GM23248 (cell line): ENCODE data around the gene ZMIZ1. TPM values are rescaled to one million over a fixed set of nuclear protein-coding genes. Genes with fewer than 3 reads are reported as not detected.

ENCODE experiments used
- DNase-seq: peaks from one replicate; pipeline ENCODE4 v3.0.0-alpha.2; 2015
- H2AFZ ChIP-seq: fragments of 200-600 bp; sonication (generic); 2 replicates; pipeline ENCODE4 v1.6.1; 2016; ENCODE audit warnings: antibody characterized with exemption
- H3F3A ChIP-seq: fragments of 200-600 bp; sonication (generic); 2 replicates; pipeline ENCODE4 v1.6.1; 2016; ENCODE audit warnings: mild to moderate bottlenecking, antibody characterized with exemption, mixed run types; ENCODE audit not compliant: insufficient read depth
- H3K27ac ChIP-seq: fragments of 200-600 bp; sonication (generic); 2 replicates; pipeline ENCODE4 v1.5.1; 2016; ENCODE audit warnings: mild to moderate bottlenecking
- H3K27me3 ChIP-seq: fragments of 200-600 bp; sonication (generic); replicated peaks from 2 replicates; pipeline ENCODE4 v1.6.1; 2016; ENCODE audit warnings: mild to moderate bottlenecking; ENCODE audit not compliant: insufficient read depth
- H3K36me3 ChIP-seq: fragments of 200-600 bp; sonication (generic); 2 replicates; pipeline ENCODE4 v1.6.1; 2016; ENCODE audit warnings: low read depth, mild to moderate bottlenecking
- H3K4me1 ChIP-seq: fragments of 200-600 bp; sonication (generic); 2 replicates; pipeline ENCODE4 v1.6.1; 2016; ENCODE audit warnings: mild to moderate bottlenecking; ENCODE audit not compliant: insufficient read depth
- H3K4me2 ChIP-seq: fragments of 200-600 bp; sonication (generic); one replicate; pipeline ENCODE4 v1.6.1; 2016; ENCODE audit warnings: mild to moderate bottlenecking; ENCODE audit not compliant: unreplicated experiment
- H3K4me3 ChIP-seq: fragments of 200-600 bp; sonication (generic); 2 replicates; pipeline ENCODE4 v1.5.1; 2016; ENCODE audit warnings: mild to moderate bottlenecking
- H3K79me2 ChIP-seq: fragments of 200-600 bp; sonication (generic); 2 replicates; pipeline ENCODE4 v1.6.1; 2016; ENCODE audit warnings: mild to moderate bottlenecking; ENCODE audit not compliant: insufficient read depth
- H3K9ac ChIP-seq: fragments of 200-600 bp; sonication (generic); 2 replicates; pipeline ENCODE4 v1.6.1; 2016; ENCODE audit warnings: mild to moderate bottlenecking
- H3K9me2 ChIP-seq: fragments of 200-600 bp; sonication (generic); 2 replicates; pipeline ENCODE4 v1.6.1; 2016; ENCODE audit warnings: mixed run types, mild to moderate bottlenecking, moderate library complexity; ENCODE audit not compliant: insufficient read depth
- H3K9me3 ChIP-seq: fragments of 200-600 bp; sonication (generic); one replicate; pipeline ENCODE4 v1.6.1; 2017; ENCODE audit warnings: low read depth
- H4K20me1 ChIP-seq: fragments of 200-600 bp; sonication (generic); 2 replicates; pipeline ENCODE4 v1.6.0; 2016; ENCODE audit not compliant: insufficient read depth
- EZH2 ChIP-seq: fragments of 200-600 bp; sonication (generic); IDR thresholded peaks from 2 replicates; pipeline ENCODE4 v1.6.1; 2018; ENCODE audit warnings: antibody characterized with exemption, mild to moderate bottlenecking; ENCODE audit not compliant: insufficient read depth, poor library complexity, severe bottlenecking
- EZH2phosphoT487 ChIP-seq: fragments of 200-600 bp; sonication (generic); IDR thresholded peaks from 2 replicates; pipeline ENCODE4 v1.6.1; 2018; ENCODE audit warnings: antibody characterized with exemption, moderate library complexity, mild to moderate bottlenecking, low read depth; ENCODE audit not compliant: insufficient read depth
- WGBS, 2 experiments: methylation state at CpG; one replicate each; pipeline ENCODE4 v1.1.6; 2015 to 2017; ENCODE audit warnings: low lambda C conversion rate in 2 of 2, low coverage in 1 of 2; ENCODE audit errors: missing lambda C conversion rate in 2 of 2; 5-methylcytosine and 5-hydroxymethylcytosine counted together
- in situ Hi-C: fragments of 300-500 bp; cut with MboI; formaldehyde crosslinking; loops from 2 replicates; pipeline ENCODE4 v1.15.0; 2020
- polyA plus RNA-seq: library from polyadenylated mRNA; unstranded; fragments of >200 nt; fragmentation: Nextera tagmentation; extraction: Ambion mirVana; gene quantifications from 2 replicates; pipeline ENCODE4 v1.2.1, GENCODE V29; 2016
- total RNA-seq: library from RNA; depleted of rRNA; stranded (reverse); fragments of >200 nt; shearing (Covaris generic); gene quantifications from 2 replicates; pipeline ENCODE4 v1.2.3, GENCODE V29; 2014

Gene ZMIZ1
- total and polyA plus RNA-seq, 2 experiments from 2014 or later = 21.9 to 28.4 TPM

GRCh38 chr10:79026806-79027146, 42.0 kb upstream of the ZMIZ1 start:
- H4K20me1 ChIP-seq = no peaks in the 10 kb centered on the region
- in situ Hi-C loops = no loop called here
- H2AFZ ChIP-seq = no peak overlapping the region
- H3K4me2 ChIP-seq = no peak overlapping the region
- no peak for TF ChIP-seq EZH2phosphoT487
- TF ChIP-seq EZH2 = no peak
- DNase-seq = no peak
- no peaks in the 10 kb centered on the region for H3K9me2 ChIP-seq
- no peak overlapping the region for H3K9ac ChIP-seq
- no peak overlapping the region for H3K4me3 ChIP-seq
- no peaks in the 10 kb centered on the region for H3K9me3 ChIP-seq
- WGBS, 2 experiments = 81 to 96% methylated on average over 3 of the region's 3 CpGs
- no peak overlapping the region for H3K27ac ChIP-seq
- H3K36me3 ChIP-seq = no peaks in the 10 kb centered on the region
- H3K79me2 ChIP-seq = no peaks in the 10 kb centered on the region
- H3F3A ChIP-seq = no peaks in the 10 kb centered on the region
- H3K4me1 ChIP-seq = no peaks in the 10 kb centered on the region
- no peaks in the 10 kb centered on the region for H3K27me3 ChIP-seq

GRCh38 chr10:79027147-79028055, 41.4 kb upstream of the ZMIZ1 start:
- TF ChIP-seq EZH2 = no peak
- TF ChIP-seq EZH2phosphoT487 = no peak
- H3K4me3 ChIP-seq = no peak overlapping the region
- no peak for DNase-seq
- no peak overlapping the region for H3K27ac ChIP-seq
- H3K9me2 ChIP-seq = no peaks in the 10 kb centered on the region
- no peak overlapping the region for H2AFZ ChIP-seq
- no peaks in the 10 kb centered on the region for H3K36me3 ChIP-seq
- H3K27me3 ChIP-seq = no peaks in the 10 kb centered on the region
- H3K79me2 ChIP-seq = no peaks in the 10 kb centered on the region
- WGBS, 2 experiments = 73 to 78% methylated on average over 13 to 18 of the region's 18 CpGs
- no peaks in the 10 kb centered on the region for H3F3A ChIP-seq
- H3K9me3 ChIP-seq = no peaks in the 10 kb centered on the region
- H3K4me1 ChIP-seq = no peaks in the 10 kb centered on the region
- in situ Hi-C loops = no loop called here
- H3K9ac ChIP-seq = no peak overlapping the region
- H3K4me2 ChIP-seq = no peak overlapping the region
- H4K20me1 ChIP-seq = no peaks in the 10 kb centered on the region

- Histone ChIP-seq H3K9me3 (no peaks in the 10 kb centered on the region), H3K27ac (no peak overlapping the region), H3K79me2 (no peaks in the 10 kb centered on the region), H3K9me2 (no peaks in the 10 kb centered on the region), H4K20me1 (no peaks in the 10 kb centered on the region), H3K4me1 (no peaks in the 10 kb centered on the region), H3K9ac (no peak overlapping the region), H3K27me3 (no peaks in the 10 kb centered on the region), H3F3A (no peaks in the 10 kb centered on the region), H3K4me3 (no peak overlapping the region), H2AFZ (no peak overlapping the region), H3K4me2 (no peak overlapping the region), H3K36me3 (no peaks in the 10 kb centered on the region)
- WGBS, 2 experiments = 83 to 93% methylated on average over 4 of the region's 4 CpGs
- DNase-seq = no peak
- TF ChIP-seq EZH2 = no peak
- no peak for TF ChIP-seq EZH2phosphoT487
- in situ Hi-C loops = no loop called here
These were observed 40.7 kb upstream of the ZMIZ1 start for GRCh38 chr10:79028056-79028430.

GRCh38 chr10:79028451-79029010, 40.2 kb upstream of the ZMIZ1 start:
- no peak for DNase-seq
- in situ Hi-C loops = no loop called here
- Histone ChIP-seq H3K79me2 (no peaks in the 10 kb centered on the region), H3K27ac (no peak overlapping the region), H3K4me3 (no peak overlapping the region), H3K36me3 (no peaks in the 10 kb centered on the region), H3K4me1 (no peaks in the 10 kb centered on the region), H3K4me2 (no peak overlapping the region), H4K20me1 (no peaks in the 10 kb centered on the region), H3K27me3 (no peaks in the 10 kb centered on the region), H3F3A (no peaks in the 10 kb centered on the region), H3K9me3 (no peaks in the 10 kb centered on the region), H3K9ac (no peak overlapping the region), H2AFZ (no peak overlapping the region), H3K9me2 (no peaks in the 10 kb centered on the region)
- TF ChIP-seq EZH2phosphoT487 = no peak
- no peak for TF ChIP-seq EZH2
- 52 to 57% methylated on average over 5 of the region's 5 CpGs for WGBS, 2 experiments
